GM18499 (cell line): Measurements from ENCODE around the gene RBMS3.
"Not testable (repeated sequence)": the region's sequence is repeated elsewhere in the genome, so short reads cannot be mapped to it uniquely, and the experiment has no call there.

Experiments used
- ATAC-seq: cut with Tn5 transposase; IDR thresholded peaks from one replicate; pipeline ENCODE4 v1.9.1; 2021; ENCODE audit warnings: moderate number of reproducible peaks; ENCODE audit not compliant: insufficient read depth, unreplicated experiment

RBMS3 gene

DNA sequence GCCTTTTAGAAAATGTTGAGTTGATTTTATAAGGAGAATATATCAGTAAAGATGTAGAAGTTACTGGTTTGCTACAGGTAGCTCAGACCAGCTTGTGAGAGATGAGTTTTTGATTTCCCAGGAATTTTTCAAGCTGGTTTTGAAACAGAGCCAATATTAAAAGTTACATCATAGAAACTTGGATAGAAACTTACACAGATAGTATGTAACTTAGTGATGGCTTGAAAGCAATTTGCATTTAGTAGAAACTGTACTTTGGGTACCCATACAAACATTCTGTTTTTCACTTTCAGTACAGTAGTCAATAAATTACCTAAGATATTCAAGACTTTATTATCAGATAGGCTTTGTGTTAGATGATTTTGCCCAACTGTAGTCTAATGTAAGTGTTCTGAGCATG is 93.4 kb downstream of the RBMS3 start:
- no peak for ATAC-seq

DNA sequence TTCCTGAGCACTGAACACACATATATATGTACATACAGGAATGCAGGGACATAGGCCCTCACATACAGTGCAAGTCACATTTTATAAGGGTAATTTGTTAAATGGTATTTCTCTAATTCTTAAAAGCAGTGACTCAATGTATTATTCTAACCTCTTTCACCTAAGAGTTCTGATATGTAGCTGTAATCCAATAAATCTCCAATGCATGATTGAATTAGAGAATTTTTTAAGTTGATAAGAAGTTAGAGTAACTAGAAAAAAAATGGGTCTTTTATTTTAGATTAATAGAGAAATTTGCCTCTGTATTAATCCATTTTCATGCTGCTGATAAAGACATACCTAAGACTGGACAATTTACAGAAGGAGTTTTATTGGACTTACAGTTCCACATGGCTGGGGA is 98.2 kb downstream of the RBMS3 start:
- no peak for ATAC-seq

DNA sequence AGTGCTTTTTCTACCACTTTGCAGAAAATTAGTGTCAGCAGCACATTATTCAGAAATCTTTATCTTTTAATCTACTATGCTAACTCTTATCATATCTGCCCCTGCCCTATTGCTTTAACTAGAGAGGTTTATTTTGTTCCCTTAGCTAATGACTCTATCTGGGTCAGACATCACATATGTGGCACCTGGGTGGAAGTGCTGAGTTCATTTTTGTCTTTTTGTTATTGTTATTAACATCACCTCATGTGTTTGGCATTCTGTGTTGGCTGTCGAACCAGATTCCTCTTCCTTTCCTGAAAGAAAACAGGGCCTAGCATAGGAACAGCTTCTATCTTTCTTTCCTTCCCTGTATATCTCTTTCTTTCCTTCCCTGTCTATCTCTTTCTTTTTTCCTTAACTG is 100.7 kb downstream of the RBMS3 start:
- ATAC-seq, result no peak

DNA sequence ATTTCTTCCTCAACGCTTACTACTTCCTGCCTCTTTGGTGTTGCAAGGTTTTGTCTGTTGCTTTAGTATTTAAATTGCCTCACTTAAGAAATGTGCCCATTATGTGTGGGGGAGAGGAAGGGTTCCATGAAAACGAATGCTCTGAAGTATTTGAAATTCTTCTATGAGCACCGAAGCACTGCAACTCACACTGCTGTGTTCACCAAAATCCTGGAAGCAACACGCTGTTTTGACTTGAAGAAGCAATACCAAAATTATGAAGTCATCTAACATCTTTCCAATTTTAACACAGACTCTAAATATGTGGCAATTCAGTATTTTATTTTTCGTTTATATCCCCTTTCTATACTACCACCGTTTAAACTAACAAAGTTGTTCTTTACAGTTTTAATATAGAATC is 101.5 kb downstream of the RBMS3 start:
- ATAC-seq, result no peak

DNA sequence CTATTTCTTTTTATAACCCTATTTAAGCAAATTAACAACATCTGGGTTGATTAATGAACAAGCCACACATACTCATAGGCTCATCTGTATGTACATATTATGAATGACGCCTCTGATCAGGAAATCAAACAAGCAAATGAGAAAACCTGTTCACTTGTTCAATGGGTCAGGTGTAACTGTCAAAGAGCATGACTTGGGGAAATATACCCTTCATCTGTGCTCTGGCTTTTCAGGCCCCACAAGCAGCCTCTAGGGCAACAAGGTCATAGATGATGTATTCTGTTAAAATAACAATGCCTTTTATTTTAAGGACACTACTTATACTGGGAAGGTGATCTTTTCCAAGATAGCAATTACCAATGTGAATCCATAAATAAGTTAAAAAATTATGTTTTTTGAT is 102.0 kb downstream of the RBMS3 start:
- no peak for ATAC-seq

DNA sequence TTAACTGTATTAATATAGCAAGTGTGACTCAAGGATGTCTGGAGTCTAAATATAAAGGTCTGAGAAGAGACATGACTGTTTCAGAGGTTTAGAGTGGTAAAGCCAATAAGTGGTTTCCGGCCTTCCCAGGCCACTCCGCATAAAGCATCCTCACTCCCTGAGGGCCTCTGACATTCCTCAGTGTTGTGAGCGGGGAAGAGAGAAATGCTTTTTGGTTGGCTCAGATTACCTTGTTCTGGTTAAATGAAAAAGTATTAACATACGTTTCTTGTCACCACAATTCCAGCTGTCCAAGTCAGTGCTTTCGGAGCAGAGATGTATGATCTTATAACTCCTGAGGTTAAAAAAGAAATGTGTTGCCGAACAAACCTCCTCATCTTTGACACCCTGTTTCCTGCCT is 103.8 kb downstream of the RBMS3 start:
- no peak for ATAC-seq

DNA sequence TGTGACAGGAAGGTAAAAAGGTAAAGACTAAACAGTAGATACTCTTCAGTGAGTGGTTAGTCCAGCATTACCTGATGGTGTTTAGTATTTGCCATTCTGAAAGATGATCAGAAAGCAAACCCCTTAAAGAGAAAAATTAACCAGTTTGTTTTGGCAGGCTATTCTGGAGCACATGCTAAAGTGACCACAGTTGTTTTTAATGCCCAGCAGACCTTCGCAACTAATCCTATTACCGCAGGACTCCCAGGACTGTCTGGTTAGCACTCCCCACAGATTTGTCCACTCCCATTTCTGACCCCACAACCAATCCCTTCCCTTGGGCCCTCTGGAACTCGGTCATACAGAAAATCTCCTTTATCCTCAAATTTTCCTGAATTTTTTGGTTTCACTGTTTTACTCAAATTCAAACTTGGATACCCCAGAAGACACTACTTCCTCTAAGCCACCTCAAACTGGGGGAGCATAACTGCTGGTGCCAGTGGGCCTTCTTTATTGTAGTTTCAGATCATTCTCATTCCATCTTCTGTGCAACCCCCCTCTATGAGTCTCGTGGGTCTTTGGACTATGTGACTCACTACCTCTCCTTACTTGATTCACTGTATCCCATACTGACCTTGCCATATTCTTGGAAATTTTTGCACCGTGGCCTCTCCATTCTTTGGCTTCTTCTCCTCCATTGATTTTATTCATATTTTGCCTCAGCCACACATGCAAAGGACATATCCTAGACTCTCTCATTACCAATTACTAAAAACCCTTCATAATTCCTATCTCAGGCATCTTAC is 104.4 kb downstream of the RBMS3 start:
- no peak for ATAC-seq

DNA sequence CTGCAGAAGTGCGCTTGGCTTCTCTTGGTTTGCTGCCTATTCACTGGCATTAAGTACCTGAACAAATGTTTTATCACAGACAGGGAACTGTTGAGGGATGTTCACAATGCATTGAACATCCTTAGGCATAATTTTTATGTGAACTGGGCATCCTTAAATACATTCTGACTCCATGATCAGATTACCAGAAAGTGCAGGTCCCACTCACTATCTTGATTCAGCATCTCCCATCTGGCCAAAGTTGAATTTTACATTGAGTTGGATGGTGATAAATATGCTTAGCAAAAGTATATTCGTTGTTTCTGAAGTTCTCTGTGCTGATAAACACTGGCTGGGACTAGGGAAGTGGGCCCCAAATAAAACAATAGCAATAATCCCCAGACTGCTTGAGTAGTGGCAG is 108.5 kb downstream of the RBMS3 start:
- ATAC-seq, result no peak

DNA sequence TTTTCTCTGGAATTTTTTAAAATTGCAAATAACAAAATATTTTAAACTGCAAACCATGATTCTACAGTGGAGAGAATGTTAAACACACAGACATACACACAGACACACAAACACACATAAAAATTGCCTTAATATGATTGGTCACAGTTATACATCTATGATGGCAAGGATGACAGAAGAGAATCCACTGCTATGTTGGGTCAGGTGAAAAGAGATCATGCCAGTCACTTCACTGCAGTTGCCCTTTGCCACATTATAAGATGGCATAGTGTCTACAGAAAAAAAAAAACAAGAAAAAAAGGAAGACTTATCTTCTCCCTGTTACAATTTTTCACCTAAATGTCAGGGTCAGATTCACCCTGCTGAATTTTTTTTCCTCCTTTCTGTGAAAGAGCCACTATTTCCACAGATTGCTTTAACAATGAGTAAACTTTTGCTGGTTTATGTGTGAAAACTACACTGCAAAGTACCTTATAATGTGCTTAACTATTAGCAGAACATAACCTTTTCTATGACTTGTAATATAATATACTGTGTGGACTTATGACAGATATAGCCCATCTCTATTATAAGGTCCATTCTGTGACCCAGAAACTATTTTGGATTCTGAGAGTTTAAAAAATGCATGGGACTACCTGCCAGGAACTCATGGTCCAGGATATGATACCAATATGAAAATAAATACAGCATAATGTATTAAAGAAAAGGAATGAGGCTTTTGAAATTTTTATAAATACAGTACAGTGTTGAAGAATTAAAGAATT is 111.9 kb downstream of the RBMS3 start:
- ATAC-seq, result no peak

DNA sequence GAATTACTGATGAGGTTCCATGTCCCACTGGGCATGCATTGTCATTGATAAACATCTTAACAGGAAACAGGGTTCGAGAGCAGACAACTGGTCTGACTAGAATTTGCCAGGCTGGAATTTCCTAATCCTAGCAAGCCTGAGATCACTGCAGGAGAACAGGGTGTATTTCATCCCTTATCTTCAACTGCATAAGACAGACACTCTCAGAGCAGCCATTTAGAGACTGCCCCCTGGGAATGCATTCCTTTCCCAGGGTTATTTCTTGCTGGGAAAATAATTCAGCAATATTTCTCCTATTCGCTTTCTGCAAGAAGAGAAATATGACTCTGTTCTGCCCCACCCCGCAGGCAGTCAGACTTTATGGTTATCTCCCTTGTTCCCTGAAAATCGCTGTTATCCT is 113.1 kb downstream of the RBMS3 start:
- ATAC-seq, result not testable (repeated sequence)

DNA sequence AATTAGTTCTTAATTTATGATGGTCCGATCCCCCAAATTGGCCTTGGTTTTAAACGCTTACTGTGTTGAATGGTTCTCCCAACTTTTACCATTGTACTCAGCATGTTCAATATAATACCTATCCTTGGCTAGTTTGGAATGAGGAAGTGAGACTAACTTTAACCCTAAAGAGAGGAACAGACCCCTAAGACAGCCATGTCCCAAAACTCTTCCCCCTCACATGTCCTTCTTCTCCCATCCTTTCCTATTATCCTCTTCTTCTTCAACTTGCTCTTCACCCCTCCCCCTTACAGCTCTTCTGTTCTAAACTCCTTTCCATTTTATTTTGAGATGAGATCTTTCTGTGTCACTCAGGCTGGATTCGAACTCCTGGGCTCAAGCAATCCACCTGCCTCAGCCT is 116.5 kb downstream of the RBMS3 start:
- ATAC-seq, result no peak

DNA sequence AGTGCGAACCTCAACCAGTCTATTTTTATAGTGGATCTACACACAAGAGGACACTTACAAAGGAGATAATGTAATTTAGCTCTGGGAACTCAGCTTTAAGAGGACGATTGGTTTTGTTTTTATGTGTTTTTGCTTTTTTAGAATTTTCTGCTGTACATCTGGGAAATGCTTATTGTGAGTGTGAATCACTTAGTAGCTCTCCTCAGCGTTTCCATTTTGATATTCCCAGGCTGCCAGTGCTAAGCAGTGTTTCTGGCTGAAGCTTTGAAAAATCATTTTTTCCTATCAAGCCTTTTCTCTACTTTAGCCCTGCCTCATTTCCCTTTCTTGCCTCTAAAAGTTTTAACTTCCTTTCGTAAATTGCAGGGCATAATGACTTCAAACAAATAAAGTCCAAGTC is 117.9 kb downstream of the RBMS3 start:
- ATAC-seq, result no peak

DNA sequence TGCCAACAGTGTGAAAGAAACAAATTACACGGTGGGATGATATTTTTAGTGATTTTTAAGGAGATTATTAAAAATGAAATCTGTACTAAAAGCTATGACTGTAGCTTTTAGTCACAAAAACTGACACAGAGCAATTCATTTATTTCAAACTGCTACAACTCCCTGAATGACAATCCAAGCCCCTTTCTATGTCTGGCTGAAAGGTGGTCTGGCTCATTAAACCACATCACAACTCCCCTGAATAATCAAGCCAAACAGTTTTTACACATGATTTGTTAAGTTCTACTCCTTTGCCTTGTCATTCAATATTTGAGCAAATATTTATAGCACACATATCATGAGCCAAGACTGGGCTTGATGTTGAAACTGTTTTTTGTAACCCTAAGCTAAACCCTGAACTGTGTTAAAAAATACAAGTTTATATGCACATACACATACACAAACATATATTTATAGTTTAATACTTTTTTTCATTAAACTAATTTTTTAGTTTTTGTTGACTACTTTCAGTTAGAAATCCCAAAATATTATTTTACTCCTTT is 125.5 kb downstream of the RBMS3 start:
- ATAC-seq, result no peak

DNA sequence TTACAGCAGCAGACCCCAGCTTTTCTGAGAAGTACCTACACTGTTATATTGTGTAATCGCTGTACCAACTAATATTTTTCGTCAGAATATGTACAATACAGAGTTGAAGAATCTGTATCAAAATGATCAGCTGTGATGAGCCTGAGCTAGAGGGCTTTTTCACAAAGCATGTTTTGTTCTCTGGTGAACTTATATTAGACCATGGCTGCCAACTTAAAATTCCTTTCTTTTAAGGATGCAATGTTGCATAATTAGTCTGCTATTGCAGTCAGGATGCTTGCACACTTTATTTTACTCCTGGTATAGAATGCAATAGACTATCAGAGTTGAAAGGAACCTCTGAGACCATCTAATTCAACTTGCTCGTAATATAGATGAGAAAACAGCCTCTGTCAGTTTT is 127.8 kb downstream of the RBMS3 start:
- ATAC-seq, result no peak

DNA sequence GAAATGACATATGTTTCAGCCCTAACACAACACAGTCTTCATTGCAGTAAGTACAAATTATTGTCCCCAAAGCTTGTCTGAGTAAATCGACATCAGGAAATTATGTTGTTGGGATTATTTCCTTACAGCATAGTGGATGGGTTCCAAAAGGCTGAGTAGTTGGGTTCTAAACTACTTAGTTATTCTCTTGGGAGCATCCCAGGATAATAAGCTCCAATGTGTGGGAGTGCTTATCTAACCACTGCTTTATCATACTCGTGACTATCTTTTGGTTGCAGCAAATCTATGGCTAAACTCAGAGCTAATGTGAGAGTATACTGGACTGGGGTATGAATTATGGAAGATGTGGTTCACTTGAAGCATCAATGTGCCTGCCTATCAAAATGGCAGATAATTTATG is 128.5 kb downstream of the RBMS3 start:
- no peak for ATAC-seq

DNA sequence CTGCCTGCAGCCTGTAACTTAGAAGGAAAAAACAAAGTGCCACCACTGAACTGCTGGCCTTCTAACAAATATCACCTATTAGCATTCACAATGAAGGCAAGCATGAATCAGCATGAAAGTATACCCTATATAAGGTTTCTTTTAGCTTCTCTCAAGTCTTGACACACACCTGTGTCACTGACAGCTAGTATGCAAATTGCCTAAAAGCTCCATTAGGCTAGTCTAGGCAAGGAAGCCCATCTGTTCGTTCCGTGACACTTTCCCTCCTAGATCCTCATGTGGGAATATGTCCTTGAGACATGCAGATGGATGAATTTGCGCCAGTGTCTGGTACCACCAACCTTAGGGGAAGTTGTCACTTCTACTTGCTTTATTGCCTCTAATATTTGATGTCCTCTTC is 129.3 kb downstream of the RBMS3 start:
- ATAC-seq, result no peak

DNA sequence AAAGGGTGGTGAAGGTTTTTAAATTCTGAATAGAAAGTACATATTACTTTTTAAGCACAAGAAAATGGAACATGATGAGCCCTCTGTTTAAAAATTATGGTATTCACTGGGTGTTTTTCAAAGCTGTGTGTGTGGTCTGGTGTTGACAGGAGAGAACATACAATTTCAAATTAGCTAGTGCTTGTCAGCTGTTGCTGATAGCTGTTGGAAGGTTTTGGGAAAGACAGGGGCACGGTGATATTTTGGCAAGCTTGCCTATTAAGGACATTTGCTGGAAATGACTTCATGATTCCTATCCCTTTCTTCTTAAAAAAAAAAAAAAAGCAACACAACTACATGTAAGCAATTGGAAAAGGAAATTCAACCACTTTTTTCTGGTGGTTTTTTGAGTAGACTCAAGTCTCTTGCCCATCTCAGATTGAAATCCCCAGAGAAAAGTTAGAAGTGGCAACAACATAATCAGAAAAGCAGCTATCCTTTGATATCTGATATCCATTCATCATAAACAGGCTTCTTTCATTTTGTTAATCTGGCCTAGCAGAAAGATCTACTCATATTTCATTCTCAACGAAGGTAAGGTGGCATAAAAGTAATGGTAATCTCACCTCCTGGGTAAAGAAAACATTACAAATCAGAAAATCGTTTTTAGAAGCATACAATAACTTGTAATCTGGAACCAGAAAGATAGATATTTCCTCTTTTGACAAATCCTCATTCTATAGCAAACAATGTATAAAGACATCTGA is 130.0 kb downstream of the RBMS3 start:
- no peak for ATAC-seq

DNA sequence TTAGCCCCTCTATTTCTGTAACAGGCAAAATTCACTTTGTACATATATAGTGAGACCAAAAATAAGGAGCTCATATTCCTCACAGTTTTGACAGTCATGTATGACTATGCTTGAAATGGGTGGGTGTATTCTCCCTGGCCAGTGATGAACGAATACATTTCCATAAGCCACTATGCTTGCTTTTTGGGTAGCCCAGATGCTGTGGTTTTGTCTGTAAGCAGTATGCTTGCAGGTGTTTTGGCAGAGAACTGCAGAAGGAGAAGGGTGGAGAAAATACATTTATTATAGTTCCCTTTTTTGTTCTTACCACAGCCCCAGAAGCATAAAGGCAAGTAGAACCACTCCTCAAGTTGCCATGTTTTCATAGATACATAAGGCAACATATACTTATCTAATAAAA is 131.2 kb downstream of the RBMS3 start:
- ATAC-seq, result no peak

DNA sequence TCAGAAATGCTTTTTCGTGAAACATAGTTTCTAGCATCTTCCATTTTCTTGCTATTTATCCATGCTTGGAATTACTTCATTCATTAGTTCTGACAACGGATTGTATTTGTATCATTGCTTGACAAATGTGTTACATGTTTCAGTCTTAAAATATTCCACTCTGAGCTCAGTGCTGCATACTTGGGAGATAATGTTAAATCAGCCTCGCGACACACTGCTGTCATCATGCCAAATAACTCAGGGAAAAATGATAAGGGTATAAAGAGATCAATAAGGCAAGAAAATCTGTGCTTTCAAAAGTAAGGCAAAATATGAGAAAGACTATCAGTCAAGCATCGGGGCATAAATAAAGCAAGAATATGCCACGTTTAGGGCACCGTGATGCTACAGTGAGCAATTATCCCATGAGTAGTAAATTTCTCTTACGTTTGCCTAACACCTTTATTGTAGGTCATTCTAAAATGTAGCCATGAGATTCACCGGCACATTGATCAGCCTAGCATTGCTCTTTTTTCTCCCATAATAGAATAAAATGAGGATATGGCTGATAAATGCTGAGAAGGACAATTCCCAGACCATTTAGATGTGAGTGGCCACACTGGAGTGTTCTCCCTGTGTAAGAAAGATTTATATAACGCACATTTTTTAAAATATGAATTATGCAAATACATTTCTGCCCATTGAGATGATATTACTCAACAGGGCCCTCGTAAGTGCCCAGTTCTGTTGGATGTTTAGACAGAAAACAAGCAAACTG is 133.8 kb downstream of the RBMS3 start:
- ATAC-seq, result no peak

DNA sequence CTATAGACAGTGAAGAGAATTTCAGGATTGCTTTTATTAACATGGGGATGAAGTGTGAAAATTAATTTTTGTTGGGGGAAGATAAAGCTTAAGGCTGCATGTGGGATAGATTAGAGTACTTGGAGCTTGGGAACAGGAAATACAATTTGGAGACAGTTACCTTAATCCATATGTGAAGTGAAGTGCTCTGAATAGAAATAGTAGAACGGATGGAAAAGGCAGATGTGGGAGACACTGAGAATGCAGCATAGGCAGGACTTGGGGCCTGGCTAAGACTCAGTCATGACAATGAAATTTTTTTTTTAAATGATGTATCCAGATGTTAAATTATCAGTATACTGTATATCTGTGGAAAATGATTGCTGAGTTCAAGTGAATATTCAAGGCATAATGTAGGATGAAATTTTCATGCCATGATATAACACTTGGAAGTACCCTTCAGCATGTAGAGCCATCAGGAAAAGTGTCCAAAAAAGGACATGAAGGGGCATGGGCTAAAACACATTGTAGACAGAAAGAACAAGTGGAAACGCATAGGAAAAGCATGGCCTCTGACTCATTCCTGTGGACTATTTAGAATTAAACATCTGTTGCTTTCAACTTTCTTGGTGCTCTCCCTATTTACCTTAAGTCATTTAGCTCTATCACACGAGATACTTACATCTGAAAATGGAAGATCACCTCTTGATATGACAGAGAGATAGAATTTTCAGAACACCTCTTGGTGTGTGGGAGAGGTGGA is 134.8 kb downstream of the RBMS3 start:
- ATAC-seq, result no peak
